ENCODE results near the gene KCNMA1. TPM values are rescaled to one million over a fixed set of nuclear protein-coding genes. Genes with fewer than 3 reads are reported as not detected.

The KCNMA1 gene
- total RNA-seq, 3 donors from 2014 or later = 13.6 to 37.8 (median 15.1) TPM

DNA sequence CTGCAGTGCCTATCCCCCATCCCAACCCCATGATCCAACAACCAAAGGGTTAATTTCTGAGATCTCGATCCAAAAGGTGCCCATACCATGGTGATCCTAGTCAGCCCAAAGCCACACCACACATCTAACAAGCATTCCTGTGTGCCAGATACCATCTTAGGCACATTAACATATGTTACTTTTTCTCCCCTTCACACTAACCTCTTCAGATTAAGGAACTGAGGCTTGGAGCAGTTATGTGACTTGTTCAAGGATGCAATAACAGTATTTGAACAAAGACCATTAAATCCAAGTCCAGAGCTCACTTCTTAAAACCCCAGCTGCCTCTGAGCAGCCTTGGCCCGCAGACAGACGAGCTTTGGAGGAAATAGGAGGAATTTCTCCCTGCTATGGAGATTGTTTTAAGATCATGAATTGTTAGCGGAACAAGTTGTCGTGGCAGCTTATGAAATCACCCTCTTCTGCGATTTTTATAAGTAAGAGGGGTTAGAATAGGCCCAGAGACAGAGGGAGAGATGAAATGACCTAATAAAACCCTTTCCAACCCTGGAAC, 327.2 kb downstream of the KCNMA1 start:
- intact Hi-C loops (cut with DNase I; ENCODE audit: low total_unique reads) = no loop called here
- Histone ChIP-seq H3K9me3 (no peaks in the 10 kb centered on the region), H3K36me3 (no peaks in the 10 kb centered on the region), H3K27ac (no peak overlapping the region), H3K4me1 (no peaks in the 10 kb centered on the region), H3K4me3 (no peak overlapping the region), H3K27me3 (no peaks in the 10 kb centered on the region)
- DNase-seq (ENCODE audit: low spot score in 2 of 2) = no peak
- TF ChIP-seq, protein P1, sequence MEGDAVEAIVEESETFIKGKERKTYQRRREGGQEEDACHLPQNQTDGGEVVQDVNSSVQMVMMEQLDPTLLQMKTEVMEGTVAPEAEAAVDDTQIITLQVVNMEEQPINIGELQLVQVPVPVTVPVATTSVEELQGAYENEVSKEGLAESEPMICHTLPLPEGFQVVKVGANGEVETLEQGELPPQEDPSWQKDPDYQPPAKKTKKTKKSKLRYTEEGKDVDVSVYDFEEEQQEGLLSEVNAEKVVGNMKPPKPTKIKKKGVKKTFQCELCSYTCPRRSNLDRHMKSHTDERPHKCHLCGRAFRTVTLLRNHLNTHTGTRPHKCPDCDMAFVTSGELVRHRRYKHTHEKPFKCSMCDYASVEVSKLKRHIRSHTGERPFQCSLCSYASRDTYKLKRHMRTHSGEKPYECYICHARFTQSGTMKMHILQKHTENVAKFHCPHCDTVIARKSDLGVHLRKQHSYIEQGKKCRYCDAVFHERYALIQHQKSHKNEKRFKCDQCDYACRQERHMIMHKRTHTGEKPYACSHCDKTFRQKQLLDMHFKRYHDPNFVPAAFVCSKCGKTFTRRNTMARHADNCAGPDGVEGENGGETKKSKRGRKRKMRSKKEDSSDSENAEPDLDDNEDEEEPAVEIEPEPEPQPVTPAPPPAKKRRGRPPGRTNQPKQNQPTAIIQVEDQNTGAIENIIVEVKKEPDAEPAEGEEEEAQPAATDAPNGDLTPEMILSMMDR (IDR thresholded peaks at IDR 0.05) = no peak
- TF ChIP-seq POLR2A (IDR thresholded peaks at IDR 0.05) (no peak), POLR2AphosphoS5 (IDR thresholded peaks at IDR 0.05) (no peak)

DNA sequence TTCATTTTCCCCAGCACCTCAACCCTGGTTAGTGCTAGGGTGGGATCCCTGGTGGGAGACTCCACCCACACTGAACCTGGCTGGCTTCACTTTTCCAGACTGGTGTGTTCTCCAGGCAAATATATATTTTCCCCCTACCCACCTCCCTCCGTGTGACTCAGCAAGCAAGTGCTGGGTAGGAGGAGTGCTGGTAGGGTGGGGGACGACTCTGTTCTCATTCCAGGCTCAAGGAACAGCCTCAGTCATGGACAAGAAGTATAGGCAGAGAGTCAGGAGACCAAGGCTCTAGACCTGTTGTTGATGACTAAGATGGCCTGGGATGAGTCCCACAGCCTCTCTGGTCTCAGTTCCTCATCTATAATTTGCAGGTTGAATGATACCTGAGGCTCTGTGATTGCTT, 328.1 kb downstream of the KCNMA1 start:
- Histone ChIP-seq H3K36me3 (no peaks in the 10 kb centered on the region), H3K4me3 (no peak overlapping the region), H3K27me3 (no peaks in the 10 kb centered on the region), H3K4me1 (no peaks in the 10 kb centered on the region), H3K9me3 (no peaks in the 10 kb centered on the region), H3K27ac (no peak overlapping the region)
- intact Hi-C loops (cut with DNase I; ENCODE audit: low total_unique reads) = no loop called here
- DNase-seq (ENCODE audit: low spot score in 2 of 2) = no peak
- TF ChIP-seq POLR2A (IDR thresholded peaks at IDR 0.05) = no peak
- TF ChIP-seq, protein P1 (IDR thresholded peaks at IDR 0.05) = no peak
- no peak for TF ChIP-seq POLR2AphosphoS5 (IDR thresholded peaks at IDR 0.05)

DNA sequence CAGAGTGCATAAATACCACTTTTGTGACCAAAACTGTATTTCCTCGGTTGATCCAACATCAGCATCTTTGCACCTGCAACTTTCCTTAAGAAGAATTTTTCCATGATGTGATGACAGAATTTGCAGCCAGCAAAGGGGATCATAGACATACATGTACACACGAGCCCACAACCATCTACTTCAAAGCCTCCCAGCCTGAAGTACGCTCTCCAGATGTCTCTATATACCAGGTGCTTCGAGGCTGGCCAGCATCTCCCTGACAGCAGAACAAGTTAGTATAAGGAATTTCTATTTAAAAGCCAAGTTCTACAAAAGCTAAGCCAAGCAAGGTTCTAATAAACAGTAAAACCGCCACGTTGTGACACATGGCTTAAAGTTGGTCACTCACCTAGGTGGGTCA, 328.5 kb downstream of the KCNMA1 start:
- Histone ChIP-seq H3K9me3 (no peaks in the 10 kb centered on the region), H3K4me3 (no peak overlapping the region), H3K36me3 (no peaks in the 10 kb centered on the region), H3K27ac (no peak overlapping the region), H3K27me3 (no peaks in the 10 kb centered on the region), H3K4me1 (no peaks in the 10 kb centered on the region)
- intact Hi-C loops (cut with DNase I; ENCODE audit: low total_unique reads) = no loop called here
- TF ChIP-seq POLR2A (IDR thresholded peaks at IDR 0.05) (no peak), POLR2AphosphoS5 (IDR thresholded peaks at IDR 0.05) (no peak)
- TF ChIP-seq, protein P1 (IDR thresholded peaks at IDR 0.05) = no peak
- DNase-seq (ENCODE audit: low spot score in 2 of 2) = no peak

DNA sequence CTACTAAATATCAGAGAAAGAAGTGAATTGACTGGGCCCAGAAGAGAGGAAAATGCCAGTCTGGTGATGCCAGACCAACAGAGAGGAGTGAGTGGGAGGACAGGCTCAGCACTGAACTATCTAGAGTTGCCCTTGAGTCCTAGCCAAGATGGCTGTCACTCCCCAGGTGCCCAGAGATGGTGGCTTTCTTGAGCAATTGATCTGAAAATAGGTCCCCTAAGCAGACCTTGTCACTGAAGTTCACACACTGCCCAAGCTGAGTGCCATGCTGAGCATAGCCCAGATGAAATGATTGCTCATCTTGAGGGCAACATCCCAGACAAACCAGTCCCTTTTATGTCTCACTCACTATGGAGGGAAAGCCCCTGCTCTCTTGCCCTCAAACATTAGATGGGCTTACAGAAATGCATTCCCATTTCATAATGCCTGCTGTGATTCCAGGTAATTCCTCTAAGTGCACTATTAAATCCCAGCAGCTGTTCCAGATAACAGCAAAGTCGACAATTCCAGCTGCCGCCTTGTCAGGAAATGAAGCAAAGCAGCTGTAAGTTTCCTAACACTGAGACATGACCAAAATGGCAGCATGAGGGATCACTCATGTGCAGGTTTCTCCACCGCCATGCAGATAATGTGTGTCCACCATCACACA, 329.4 kb downstream of the KCNMA1 start:
- no peak overlapping the region for H3K27ac ChIP-seq
- no peaks in the 10 kb centered on the region for H3K27me3 ChIP-seq

DNA sequence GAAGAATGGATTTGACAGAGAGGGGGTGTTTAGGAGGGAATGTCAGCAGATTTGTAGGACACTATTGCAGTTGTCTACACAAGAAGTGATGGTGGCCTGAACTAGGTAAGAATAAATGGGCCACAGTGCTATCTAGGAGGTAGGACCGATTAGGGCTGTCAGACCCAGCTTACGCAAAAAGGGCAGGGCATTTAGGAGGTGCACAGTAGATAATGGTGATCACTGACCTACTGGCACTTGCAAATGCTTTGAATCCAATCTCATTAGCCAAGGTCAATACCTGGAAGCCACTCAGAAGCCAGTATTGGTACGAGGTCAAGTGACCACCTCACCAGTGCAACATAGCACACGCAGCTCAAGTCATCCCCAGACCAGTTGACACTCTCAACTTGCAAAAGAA, 330.9 kb downstream of the KCNMA1 start:
- H3K9me3 ChIP-seq = no peaks in the 10 kb centered on the region
- TF ChIP-seq POLR2A (IDR thresholded peaks at IDR 0.05) = no peak
- TF ChIP-seq, protein P1 (IDR thresholded peaks at IDR 0.05) = no peak
- TF ChIP-seq POLR2AphosphoS5 (IDR thresholded peaks at IDR 0.05) = no peak
- no peaks in the 10 kb centered on the region for H3K4me1 ChIP-seq
- H3K27ac ChIP-seq = no peak overlapping the region
- intact Hi-C loops (cut with DNase I; ENCODE audit: low total_unique reads) = no loop called here
- H3K36me3 ChIP-seq = no peaks in the 10 kb centered on the region
- no peak for DNase-seq (ENCODE audit: low spot score in 2 of 2)
- H3K4me3 ChIP-seq = no peak overlapping the region
- no peaks in the 10 kb centered on the region for H3K27me3 ChIP-seq

More for the DNA sequence above, 329.4 kb downstream of the KCNMA1 start:
- DNase-seq (ENCODE audit: low spot score in 2 of 2) = no peak
- no peaks in the 10 kb centered on the region for H3K9me3 ChIP-seq
- H3K36me3 ChIP-seq = no peaks in the 10 kb centered on the region
- TF ChIP-seq POLR2A (IDR thresholded peaks at IDR 0.05) (no peak), POLR2AphosphoS5 (IDR thresholded peaks at IDR 0.05) (no peak)
- TF ChIP-seq, protein P1 (IDR thresholded peaks at IDR 0.05) = no peak
- no peak overlapping the region for H3K4me3 ChIP-seq
- no peaks in the 10 kb centered on the region for H3K4me1 ChIP-seq
- intact Hi-C loops (cut with DNase I; ENCODE audit: low total_unique reads) = no loop called here
